AG09319 (cell line): Measurements from ENCODE around the gene HOXA9.

Experiments
- DNase-seq: peaks from one replicate; pipeline ENCODE4 v3.0.0-alpha.2; 2010; ENCODE audit warnings: low read depth; ENCODE audit errors: extremely low read depth
- CTCF ChIP-seq: IDR thresholded peaks from 2 replicates; pipeline ENCODE4 v1.5.1; 2011; ENCODE audit warnings: low read depth, mild to moderate bottlenecking, inconsistent platforms, low read length, moderate library complexity

The HOXA9 gene

GRCh38 chr7:27180431-27181420 is 15.4 kb upstream of the HOXA9 start:
- DNase-seq, result no peak
- no peak for TF ChIP-seq CTCF

DNA sequence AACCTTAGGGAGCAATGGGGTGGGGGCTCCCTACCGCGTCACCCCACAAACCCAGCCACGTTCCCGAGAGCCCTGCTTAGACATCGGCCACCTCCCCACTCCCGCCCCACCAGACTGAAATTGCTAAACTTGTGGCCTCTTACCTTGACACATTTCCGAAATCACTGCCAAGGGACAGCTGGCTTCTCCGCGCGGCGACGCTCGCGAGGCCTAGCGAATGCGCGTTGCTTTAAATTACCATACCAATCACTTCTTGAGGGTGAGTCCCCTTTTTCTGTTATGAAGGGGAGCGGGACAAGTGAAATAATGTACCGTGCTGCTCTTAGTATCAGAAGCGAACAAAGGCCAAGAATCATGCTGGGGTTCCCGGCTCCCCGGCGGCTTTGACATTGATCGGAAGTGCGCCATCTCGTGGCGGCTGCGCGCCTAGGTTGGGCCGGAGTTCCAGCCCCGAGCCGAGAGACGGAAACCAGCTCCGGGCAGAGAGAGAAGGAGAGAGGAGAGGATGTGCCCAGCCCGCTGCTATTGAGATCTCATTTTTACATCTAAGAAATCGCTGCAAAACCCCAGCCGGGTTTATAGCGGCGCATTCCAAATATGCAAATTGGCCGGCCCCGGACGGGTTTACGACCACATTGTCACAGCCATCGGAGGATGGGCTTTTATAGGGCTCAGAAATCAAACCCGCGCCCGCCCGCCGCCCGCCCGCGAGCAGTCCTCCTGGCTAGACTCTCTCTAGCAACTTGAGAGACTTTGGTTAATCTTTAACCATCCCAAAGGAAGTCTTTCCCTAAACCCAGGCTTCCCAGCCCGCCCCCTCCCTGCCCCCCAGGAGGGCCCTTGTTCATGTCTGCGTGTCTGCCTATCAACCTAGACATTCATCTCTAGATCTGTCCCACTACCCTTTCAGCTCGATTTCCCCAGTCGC is 14.4 kb upstream of the HOXA9 start:
- peak; percentile 7 for DNase-seq
- TF ChIP-seq CTCF, result peak; percentile 90

DNA sequence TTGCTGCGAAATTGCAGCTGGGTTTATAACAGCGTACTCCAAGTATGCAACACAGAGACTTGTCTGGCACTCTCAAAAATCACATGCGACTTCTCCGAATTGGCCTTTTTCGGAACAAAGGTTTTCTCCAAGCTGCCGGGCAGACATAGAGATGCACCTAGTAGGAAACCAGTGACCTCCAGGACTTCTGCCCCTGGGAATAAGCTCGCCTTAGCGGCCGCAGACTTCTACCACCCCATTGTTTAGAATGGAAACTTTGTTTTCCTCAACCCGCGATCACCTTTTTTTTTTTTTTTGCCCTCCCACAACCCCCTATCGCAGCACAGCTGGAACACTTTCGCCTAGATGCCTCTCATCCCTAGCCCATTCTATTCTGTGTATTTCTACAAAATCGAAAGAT is 13.7 kb upstream of the HOXA9 start:
- no peak for DNase-seq
- TF ChIP-seq CTCF, result no peak

- no peak for TF ChIP-seq CTCF
- no peak for DNase-seq
These were observed 13.0 kb upstream of the HOXA9 start for GRCh38 chr7:27178366-27178765.

- DNase-seq, result no peak
These were observed 12.5 kb upstream of the HOXA9 start for GRCh38 chr7:27177795-27178320.

More at GRCh38 chr7:27177795-27178320, 12.5 kb upstream of the HOXA9 start:
- TF ChIP-seq CTCF, result no peak
